Stimulated activated CD4-positive, alpha-beta T cell treated with anti-CD3 and anti-CD28 coated beads, Interleukin-12 subunit alpha, Interleukin-12 subunit beta, amount 100 ng/mL, for 48 hours (primary cell): ENCODE data around the gene TUT4.

Experiments used
- DNase-seq, 3 donors: peaks; one replicate each; pipeline ENCODE4 v3.0.0-alpha.2; 2020; ENCODE audit warnings: low read depth in 2 of 3, low spot score in 1 of 3

Gene TUT4

DNA sequence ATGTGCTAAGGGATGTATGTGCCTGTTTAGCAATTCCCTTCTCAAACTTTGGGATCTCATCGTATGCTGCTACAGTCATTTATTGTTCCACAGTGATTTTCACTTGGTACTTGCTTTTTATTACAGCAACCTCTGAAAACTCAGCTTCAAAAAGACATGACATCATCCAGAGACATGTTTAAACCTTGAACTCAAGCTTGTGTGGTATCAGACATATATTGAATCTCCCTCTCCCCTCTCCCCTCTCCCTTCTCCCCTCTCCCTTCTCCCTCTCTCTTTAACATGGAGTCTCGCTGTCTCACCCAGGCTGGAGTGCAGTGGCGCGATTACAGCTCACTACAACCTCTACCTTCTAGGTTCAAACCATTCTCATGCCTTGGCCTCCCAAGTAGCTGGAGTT is 19.5 kb upstream of the TUT4 start:
- DNase-seq = no peak

- DNase-seq = no peak
Observed at GRCh38 chr1:52571783-52572182, 18.9 kb upstream of the TUT4 start.

GRCh38 chr1:52569449-52570210 is 16.7 kb upstream of the TUT4 start:
- no peak for DNase-seq

- DNase-seq = no peak
Observed at GRCh38 chr1:52567943-52568342, 15.1 kb upstream of the TUT4 start.

DNA sequence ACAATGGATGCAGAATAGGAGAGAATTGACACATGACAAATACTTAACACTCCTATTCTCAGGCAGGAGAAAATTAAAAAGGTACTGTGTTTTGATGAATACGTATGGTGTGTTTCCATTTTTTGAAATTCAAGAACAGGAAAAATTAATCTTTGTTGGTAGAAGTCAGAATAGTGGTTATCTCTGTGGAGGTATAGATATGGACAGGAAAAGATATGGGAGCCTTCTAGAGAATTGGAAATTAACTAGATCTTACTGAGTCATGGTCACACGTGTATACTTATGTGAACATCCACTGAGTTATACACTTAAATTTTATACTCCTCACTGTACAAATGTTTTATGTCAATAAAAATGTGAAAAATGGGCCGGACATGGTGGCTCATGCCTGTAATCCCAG is 9.9 kb upstream of the TUT4 start:
- no peak for DNase-seq

- DNase-seq = no peak
Observed at GRCh38 chr1:52559875-52560274, 7.0 kb upstream of the TUT4 start.

DNA sequence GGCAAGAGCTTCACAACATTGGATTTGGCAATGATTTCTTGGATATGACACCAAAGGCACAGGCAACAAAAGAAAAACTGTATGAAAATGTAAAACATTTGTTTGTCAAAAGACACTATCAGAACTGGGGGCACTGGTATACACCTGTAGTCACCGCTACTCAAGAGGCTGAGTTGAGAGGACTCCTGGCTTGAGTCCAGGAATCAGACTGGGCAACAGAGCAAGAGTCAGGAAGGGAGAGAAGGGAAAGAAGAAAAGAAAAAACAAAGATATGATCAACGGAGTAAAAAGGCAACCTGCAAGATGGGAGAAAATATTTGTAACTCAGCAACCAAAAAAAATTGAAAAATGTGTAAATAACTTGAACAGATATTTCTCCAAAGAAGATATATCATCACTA is 6.0 kb upstream of the TUT4 start:
- no peak for DNase-seq

DNA sequence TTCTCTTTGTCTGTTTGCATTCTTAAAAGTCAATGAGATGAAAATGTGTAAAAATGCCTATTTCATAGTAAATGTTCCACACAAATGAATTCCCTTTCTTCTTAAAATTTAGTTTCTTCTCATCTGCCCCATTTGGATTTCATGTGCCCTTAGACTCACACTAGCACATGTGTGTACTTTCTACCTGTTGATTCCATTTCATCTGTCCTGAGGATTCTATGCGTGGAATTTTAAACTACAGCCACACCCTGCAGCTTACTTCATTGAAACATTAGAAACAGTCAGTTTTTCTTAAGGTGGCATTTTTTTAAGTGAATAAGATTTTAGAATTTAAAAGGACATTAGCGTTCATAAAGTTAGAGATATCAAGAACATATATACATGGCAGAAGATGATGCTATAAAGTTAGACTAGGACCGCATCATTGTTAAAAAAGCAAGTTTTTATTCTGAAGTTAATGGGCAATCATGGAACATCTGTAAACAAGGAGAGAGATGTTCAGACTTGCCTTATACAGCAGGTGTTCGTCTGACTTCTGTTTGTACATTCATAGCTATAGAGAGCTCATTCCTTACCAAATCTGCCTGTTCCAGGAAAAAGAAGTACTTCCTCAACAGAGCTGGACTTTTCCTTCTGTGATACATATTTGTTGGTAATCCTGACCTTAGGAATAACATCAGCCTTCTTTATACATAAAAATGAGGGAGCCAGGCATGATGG is 3.9 kb upstream of the TUT4 start:
- no peak for DNase-seq

GRCh38 chr1:52554756-52555155 is 1.9 kb upstream of the TUT4 start:
- DNase-seq = no peak

GRCh38 chr1:52554267-52554640 is 1.4 kb upstream of the TUT4 start:
- no peak for DNase-seq

- peak; percentile 82 to 90 (median 83) for DNase-seq
Observed at GRCh38 chr1:52553362-52554266, 722 bp upstream of the TUT4 start.

- DNase-seq = peak; percentile 52 to 67 (median 58)
Observed at GRCh38 chr1:52552236-52552504, 722 bp downstream of the TUT4 start.

DNA sequence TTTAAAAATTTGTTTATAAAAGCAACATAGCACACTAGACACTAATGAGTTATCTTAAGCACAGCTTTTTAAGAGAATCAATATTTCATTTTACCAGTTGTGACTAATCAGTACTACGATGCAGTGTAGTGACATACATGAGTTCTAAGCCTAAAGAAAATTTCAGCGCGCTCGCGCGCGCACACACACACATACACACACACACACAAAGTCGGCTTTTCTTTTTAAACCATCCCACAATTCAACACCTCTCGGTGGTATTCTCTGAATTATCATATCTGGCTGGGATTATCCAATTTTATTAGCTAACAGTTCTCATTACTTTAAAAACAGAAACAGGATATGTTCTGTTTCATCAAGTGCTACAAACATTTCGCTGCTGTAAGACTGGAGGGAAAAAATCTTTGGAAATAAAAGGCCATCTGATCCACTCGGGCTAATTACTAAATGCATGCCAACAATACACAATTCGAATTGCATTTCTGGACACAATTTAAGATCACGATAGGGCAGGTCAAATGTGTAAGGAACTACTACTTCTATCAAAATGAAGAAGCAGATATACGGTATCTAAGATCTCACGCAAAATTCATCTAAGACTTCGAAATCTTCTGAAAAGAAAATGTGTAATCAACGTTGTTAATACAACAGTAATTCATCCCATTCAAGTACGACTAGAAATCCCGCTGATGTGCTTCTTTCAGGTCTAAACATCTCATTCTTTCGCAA is 1.2 kb downstream of the TUT4 start:
- DNase-seq = peak; percentile 24 to 34 (median 25)

DNA sequence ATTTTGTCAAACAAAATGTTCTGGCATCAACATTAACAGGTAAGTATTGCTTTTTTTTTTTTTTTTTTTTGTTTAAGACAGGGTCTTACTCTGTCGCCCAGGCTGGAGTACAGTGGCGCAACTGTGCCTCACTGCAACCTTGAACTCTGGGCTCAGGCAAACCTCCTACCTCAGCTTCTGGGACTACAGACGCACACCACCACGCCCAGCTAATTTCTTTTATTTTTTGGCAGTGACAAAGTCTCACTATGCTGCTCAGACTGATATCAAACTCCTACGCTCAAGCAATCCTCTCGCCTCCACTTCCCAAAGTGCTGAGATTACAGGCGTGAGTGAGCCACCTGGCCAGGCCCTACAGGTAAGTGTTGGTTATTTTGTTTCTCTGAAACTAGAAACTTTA is 2.4 kb downstream of the TUT4 start:
- no peak for DNase-seq

DNA sequence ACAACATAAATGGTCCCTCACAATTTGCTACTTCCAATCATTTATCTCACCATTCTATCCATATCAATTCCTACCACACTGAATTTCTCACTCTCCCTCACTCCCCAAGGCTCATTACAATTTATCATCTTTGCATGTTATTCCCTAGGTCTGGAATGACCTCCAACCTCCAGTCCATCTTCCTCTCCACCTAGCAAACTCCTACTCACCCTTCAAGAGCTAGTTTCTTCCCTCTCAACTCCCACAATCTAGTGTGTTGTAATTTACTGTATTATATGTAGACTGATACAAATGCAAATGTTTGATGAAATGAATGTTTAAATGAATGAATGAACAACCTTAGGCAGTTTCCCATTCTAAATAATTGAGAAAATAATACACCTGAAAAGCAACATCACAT is 3.6 kb downstream of the TUT4 start:
- DNase-seq = no peak

GRCh38 chr1:52546852-52547251 is 6.0 kb downstream of the TUT4 start:
- no peak for DNase-seq

DNA sequence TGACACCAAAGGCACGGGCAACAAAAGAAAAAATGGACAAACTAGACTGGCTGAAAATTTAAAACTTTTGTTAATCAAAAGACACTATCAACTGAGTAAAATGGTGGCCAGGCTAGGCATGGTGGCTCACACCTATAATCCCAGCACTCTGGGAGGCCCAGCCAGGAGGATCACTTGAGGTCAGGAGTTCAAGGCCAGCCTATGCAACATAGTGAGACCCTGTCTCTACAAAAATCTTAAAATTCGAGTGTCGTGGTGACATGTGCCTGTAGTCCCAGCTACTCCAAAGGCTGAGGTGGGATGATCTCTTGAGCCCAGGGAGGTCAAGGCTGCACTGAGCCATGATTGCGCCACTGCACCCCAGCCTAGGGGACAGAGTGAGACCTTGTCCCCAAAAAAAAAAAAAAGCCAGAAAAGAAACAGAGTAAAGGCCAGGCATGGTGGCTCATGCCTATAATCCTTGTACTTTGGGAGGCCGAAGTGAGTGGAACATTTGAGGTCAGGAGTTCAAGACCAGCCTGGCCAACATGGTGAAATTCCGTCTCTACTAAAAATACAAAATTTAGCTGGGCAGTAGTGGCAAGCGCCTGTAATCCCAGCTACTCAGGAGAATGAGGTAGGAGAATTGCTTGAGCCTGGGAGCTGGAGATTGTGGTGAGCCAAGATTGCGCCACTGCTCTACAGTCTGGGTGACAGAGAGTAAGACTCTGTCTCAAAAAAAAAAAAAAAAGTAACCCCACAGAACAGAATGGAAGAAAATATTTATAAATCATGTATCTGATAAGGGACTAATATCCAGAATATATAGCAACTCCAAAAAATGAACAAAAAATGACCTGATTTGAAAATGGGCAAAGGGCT is 8.0 kb downstream of the TUT4 start:
- DNase-seq = no peak

DNA sequence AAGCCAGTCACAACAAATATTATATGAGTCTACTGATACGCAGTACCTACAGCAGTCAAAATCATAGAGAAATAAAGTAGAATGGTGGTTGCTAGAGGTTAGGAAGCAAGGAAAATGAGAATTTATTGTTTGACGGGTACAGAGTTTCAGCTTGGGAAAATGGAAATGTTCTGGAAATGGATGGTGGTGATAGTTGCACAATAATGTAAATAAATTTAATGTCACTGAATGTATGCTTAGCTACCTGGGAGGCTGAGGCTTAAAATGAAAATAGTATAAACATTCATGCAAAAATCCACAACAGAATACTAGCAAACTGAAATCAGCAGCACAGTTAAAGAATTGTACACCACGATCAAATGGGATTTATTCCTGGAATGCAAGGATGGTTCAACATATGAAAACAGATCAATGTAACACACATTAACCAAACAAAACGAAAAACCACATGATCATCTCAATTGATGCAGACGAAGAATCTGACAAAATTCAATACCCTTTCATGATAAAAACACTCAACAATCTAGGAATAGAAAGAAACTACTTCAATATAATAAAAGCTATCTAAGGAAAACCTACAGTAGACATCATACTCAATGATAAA is 10.7 kb downstream of the TUT4 start:
- no peak for DNase-seq

GRCh38 chr1:52534928-52535764 is 17.7 kb downstream of the TUT4 start:
- no peak for DNase-seq
